Neuron (in vitro differentiated cells): ENCODE data around the gene TASP1.
"Not testable (repeated sequence)": the region's sequence is repeated elsewhere in the genome, so short reads cannot be mapped to it uniquely, and the experiment has no call there.

Experiments
- H2AFZ ChIP-seq: one replicate; pipeline ENCODE4 v1.6.1; 2013; ENCODE audit warnings: low read depth, mild to moderate bottlenecking, inconsistent platforms, low read length, moderate library complexity
- H3K27me3 ChIP-seq: one replicate; pipeline ENCODE4 v1.6.1; 2013; ENCODE audit warnings: low read length; ENCODE audit not compliant: insufficient read depth
- H3K36me3 ChIP-seq: one replicate; pipeline ENCODE4 v1.6.1; 2013; ENCODE audit warnings: low read length; ENCODE audit not compliant: insufficient read depth
- H3K4me1 ChIP-seq: one replicate; pipeline ENCODE4 v1.6.1; 2013; ENCODE audit warnings: low read length; ENCODE audit not compliant: insufficient read depth
- H3K4me3 ChIP-seq: 2 replicates; pipeline ENCODE4 v1.5.1; 2013; ENCODE audit warnings: mild to moderate bottlenecking, low read length, moderate library complexity
- H3K9me3 ChIP-seq: one replicate; pipeline ENCODE4 v1.6.1; 2013; ENCODE audit warnings: low read length

Gene TASP1

GRCh38 chr20:13627525-13627924 lies 11.2 kb downstream of the TASP1 start:
- H2AFZ ChIP-seq, H3K27me3 ChIP-seq, H3K36me3 ChIP-seq, H3K9me3 ChIP-seq, H3K4me3 ChIP-seq, H3K4me1 ChIP-seq: not testable (repeated sequence)

- Histone ChIP-seq H2AFZ (no peak overlapping the region), H3K36me3 (peaks cover 14% of the 10 kb centered on the region), H3K4me1 (no peaks in the 10 kb centered on the region), H3K27me3 (no peaks in the 10 kb centered on the region), H3K4me3 (no peak overlapping the region), H3K9me3 (no peaks in the 10 kb centered on the region)
Measured at GRCh38 chr20:13626724-13627123, 12.0 kb downstream of the TASP1 start.

GRCh38 chr20:13625304-13625979 lies 13.3 kb downstream of the TASP1 start:
- Histone ChIP-seq H3K4me1 (no peaks in the 10 kb centered on the region), H3K36me3 (peaks cover 14% of the 10 kb centered on the region), H2AFZ (no peak overlapping the region), H3K4me3 (no peak overlapping the region), H3K27me3 (no peaks in the 10 kb centered on the region), H3K9me3 (no peaks in the 10 kb centered on the region)

GRCh38 chr20:13619415-13619814 lies 19.3 kb downstream of the TASP1 start:
- not testable (repeated sequence) for H2AFZ ChIP-seq, H3K9me3 ChIP-seq, H3K4me1 ChIP-seq, H3K27me3 ChIP-seq, H3K36me3 ChIP-seq, H3K4me3 ChIP-seq

GRCh38 chr20:13618456-13618855 lies 20.3 kb downstream of the TASP1 start:
- not testable (repeated sequence) for H3K9me3 ChIP-seq, H3K27me3 ChIP-seq, H3K4me1 ChIP-seq, H3K4me3 ChIP-seq, H3K36me3 ChIP-seq, H2AFZ ChIP-seq

GRCh38 chr20:13617585-13617984 lies 21.1 kb downstream of the TASP1 start:
- not testable (repeated sequence) for H3K27me3 ChIP-seq, H3K4me3 ChIP-seq, H3K9me3 ChIP-seq, H3K36me3 ChIP-seq, H2AFZ ChIP-seq, H3K4me1 ChIP-seq

GRCh38 chr20:13616713-13617112 lies 22.0 kb downstream of the TASP1 start:
- H3K27me3 ChIP-seq, H3K9me3 ChIP-seq, H3K4me3 ChIP-seq, H3K4me1 ChIP-seq, H3K36me3 ChIP-seq, H2AFZ ChIP-seq: not testable (repeated sequence)

- Histone ChIP-seq H3K36me3 (peaks cover 4% of the 10 kb centered on the region), H3K27me3 (no peaks in the 10 kb centered on the region), H3K4me1 (no peaks in the 10 kb centered on the region), H3K9me3 (no peaks in the 10 kb centered on the region), H3K4me3 (no peak overlapping the region), H2AFZ (no peak overlapping the region)
Measured at GRCh38 chr20:13613917-13614316, 24.8 kb downstream of the TASP1 start.

GRCh38 chr20:13611611-13612125 lies 27.1 kb downstream of the TASP1 start:
- H3K4me3 ChIP-seq: no peak overlapping the region
- H3K27me3 ChIP-seq: no peaks in the 10 kb centered on the region
- peaks cover 4% of the 10 kb centered on the region for H3K36me3 ChIP-seq
- no peaks in the 10 kb centered on the region for H3K9me3 ChIP-seq
- H2AFZ ChIP-seq: no peak overlapping the region
- no peaks in the 10 kb centered on the region for H3K4me1 ChIP-seq

- H3K27me3 ChIP-seq: no peaks in the 10 kb centered on the region
- H3K36me3 ChIP-seq: peaks cover 4% of the 10 kb centered on the region
- H3K9me3 ChIP-seq: no peaks in the 10 kb centered on the region
- no peak overlapping the region for H2AFZ ChIP-seq
- no peaks in the 10 kb centered on the region for H3K4me1 ChIP-seq
- no peak overlapping the region for H3K4me3 ChIP-seq
Measured at GRCh38 chr20:13610184-13610583, 28.5 kb downstream of the TASP1 start.

GRCh38 chr20:13608066-13608465 lies 30.7 kb downstream of the TASP1 start:
- no peaks in the 10 kb centered on the region for H3K9me3 ChIP-seq
- H2AFZ ChIP-seq: no peak overlapping the region
- no peaks in the 10 kb centered on the region for H3K27me3 ChIP-seq
- H3K4me1 ChIP-seq: no peaks in the 10 kb centered on the region
- H3K4me3 ChIP-seq: no peak overlapping the region
- peaks cover 4% of the 10 kb centered on the region for H3K36me3 ChIP-seq

- H2AFZ ChIP-seq, H3K36me3 ChIP-seq, H3K4me1 ChIP-seq, H3K4me3 ChIP-seq, H3K27me3 ChIP-seq, H3K9me3 ChIP-seq: not testable (repeated sequence)
Measured at GRCh38 chr20:13593423-13593822, 45.3 kb downstream of the TASP1 start.

GRCh38 chr20:13588049-13588448 lies 50.7 kb downstream of the TASP1 start:
- H3K4me3 ChIP-seq: no peak overlapping the region
- peaks cover 2% of the 10 kb centered on the region for H3K36me3 ChIP-seq
- no peaks in the 10 kb centered on the region for H3K4me1 ChIP-seq
- H3K27me3 ChIP-seq: no peaks in the 10 kb centered on the region
- H2AFZ ChIP-seq: no peak overlapping the region
- peaks cover 7% of the 10 kb centered on the region for H3K9me3 ChIP-seq

- peaks cover 11% of the 10 kb centered on the region for H3K9me3 ChIP-seq
- peaks cover 2% of the 10 kb centered on the region for H3K36me3 ChIP-seq
- no peak overlapping the region for H2AFZ ChIP-seq
- no peak overlapping the region for H3K4me3 ChIP-seq
- H3K27me3 ChIP-seq: no peaks in the 10 kb centered on the region
- H3K4me1 ChIP-seq: no peaks in the 10 kb centered on the region
Measured at GRCh38 chr20:13587370-13587769, 51.4 kb downstream of the TASP1 start.
